GM12878 (cell line): ENCODE data around the gene TXLNA. TPM values are rescaled to one million over a fixed set of nuclear protein-coding genes. Genes with fewer than 3 reads are reported as not detected.

ENCODE experiments used
- ATAC-seq: fragments of 200-7000 bp; cut with Tn5 transposase; 3 replicates; pipeline ENCODE4 v1.9.1; 2020; ENCODE audit warnings: mild to moderate bottlenecking, moderate library complexity
- BruUV-seq: library from RNA; stranded (reverse); fragments of 400-500 nt; replicated peaks from 2 replicates; lab custom pipeline; 2021; lab: Mats Ljungman, UMichigan
- CTCF ChIA-PET: fragments of 300-600 bp; sonication (Branson Sonifier 250); formaldehyde crosslinking; extraction: SDS; loops from one replicate; lab custom pipeline; 2021; ENCODE audit warnings: inconsistent platforms; lab: Yijun Ruan, JAX
- POLR2A ChIA-PET: fragments of 350-600 bp; formaldehyde crosslinking; extraction: SDS; loops from one replicate; lab custom pipeline; 2021; ENCODE audit warnings: inconsistent platforms; lab: Charles Lee
- RAD21 ChIA-PET: fragments of 300-600 bp; sonication (Branson Sonifier 250); formaldehyde crosslinking; loops from one replicate; lab custom pipeline; 2023; ENCODE audit warnings: antibody characterized with exemption; ENCODE audit not compliant: unreplicated experiment; lab: Charles Lee
- SMC1A ChIA-PET: fragments of 300-600 bp; sonication (Branson Sonifier 250); formaldehyde crosslinking; loops from one replicate; lab custom pipeline; 2023; ENCODE audit not compliant: unreplicated experiment, uncharacterized antibody; lab: Charles Lee
- DNase-seq: peaks from one replicate; pipeline ENCODE4 v3.0.0-alpha.2; 2011; ENCODE audit warnings: low read depth, low spot score
- FAIRE-seq: peaks from 3 replicates; lab custom pipeline; 2011; peaks lifted over from hg19 to GRCh38; lab: Jason Lieb, UNC
- H2AFZ ChIP-seq: 2 replicates; pipeline ENCODE4 v1.6.0; 2011; ENCODE audit warnings: low read depth, low read length, control low read depth; ENCODE audit not compliant: control insufficient read depth
- H3K27ac ChIP-seq: 2 replicates; pipeline ENCODE4 v1.5.1; 2011; ENCODE audit warnings: control low read depth; ENCODE audit not compliant: control insufficient read depth, insufficient read depth
- H3K27me3 ChIP-seq, 2 experiments: replicated peaks in 1 of 2; 2 replicates each; pipeline versions ENCODE4 v1.6.0 to v1.6.1; 2011; ENCODE audit warnings: low read length in 1 of 2; ENCODE audit not compliant: control insufficient read depth in 2 of 2, insufficient read depth in 2 of 2
- H3K36me3 ChIP-seq, 2 experiments: 2 replicates each; pipeline ENCODE4 v1.5.1; 2011; ENCODE audit warnings: low read length in 1 of 2; ENCODE audit not compliant: control insufficient read depth in 2 of 2, insufficient read depth in 2 of 2
- H3K4me1 ChIP-seq: 2 replicates; pipeline ENCODE4 v1.6.1; 2011; ENCODE audit warnings: mild to moderate bottlenecking, low read length, moderate library complexity, mixed read lengths; ENCODE audit not compliant: control insufficient read depth, insufficient read depth
- H3K4me2 ChIP-seq: 2 replicates; pipeline ENCODE4 v1.6.0; 2011; ENCODE audit warnings: control low read depth; ENCODE audit not compliant: control insufficient read depth, insufficient read depth
- H3K4me3 ChIP-seq: fragments of 200-600 bp; sonication (generic); 2 replicates; pipeline ENCODE4 v1.5.1; 2016
- H3K79me2 ChIP-seq: 2 replicates; pipeline ENCODE4 v1.6.0; 2011; ENCODE audit warnings: low read length; ENCODE audit not compliant: control insufficient read depth, insufficient read depth
- H3K9ac ChIP-seq: 2 replicates; pipeline ENCODE4 v1.8.0; 2011; ENCODE audit warnings: low read length, control low read depth, mixed read lengths; ENCODE audit not compliant: control insufficient read depth, insufficient read depth
- H3K9me3 ChIP-seq: replicated peaks from 3 replicates; pipeline ENCODE4 v1.5.1; 2011; ENCODE audit warnings: mild to moderate bottlenecking, low read length; ENCODE audit not compliant: control insufficient read depth, insufficient read depth
- H4K20me1 ChIP-seq: 2 replicates; pipeline ENCODE4 v1.6.0; 2011; ENCODE audit not compliant: control insufficient read depth, insufficient read depth
- ASH2L ChIP-seq: fragments of 300-600, 200-600 bp; sonication (generic); IDR thresholded peaks from 2 replicates; pipeline ENCODE4 v1.6.1; 2017; ENCODE audit warnings: low read depth, mild to moderate bottlenecking, borderline replicate concordance
- EED ChIP-seq: sonication (generic); IDR thresholded peaks from 2 replicates; pipeline ENCODE4 v1.6.1; 2016; ENCODE audit warnings: antibody characterized with exemption, low read depth
- FOS ChIP-seq: IDR thresholded peaks from 3 replicates; pipeline ENCODE4 v1.6.1; 2011; ENCODE audit warnings: borderline replicate concordance; ENCODE audit not compliant: insufficient read length; ENCODE audit errors: extremely low read depth
- HDAC2 ChIP-seq: fragments of 200-600 bp; sonication (generic); IDR thresholded peaks from 2 replicates; pipeline ENCODE4 v1.6.1; 2017
- IRF5 ChIP-seq: fragments of 450-650 bp; IDR thresholded peaks from 2 replicates; pipeline ENCODE4 v1.6.1; 2017; ENCODE audit warnings: borderline replicate concordance
- KAT2A ChIP-seq: conservative IDR thresholded peaks from 2 replicates; pipeline ENCODE4 v1.6.1; 2011; ENCODE audit warnings: low read depth, low read length; ENCODE audit not compliant: control insufficient read depth
- RAD21 ChIP-seq: IDR thresholded peaks from 2 replicates; pipeline ENCODE4 v1.6.1; 2011; ENCODE audit warnings: mild to moderate bottlenecking, low read depth, low read length, moderate library complexity; ENCODE audit not compliant: insufficient read depth
- RELB ChIP-seq: fragments of 450-650 bp; IDR thresholded peaks from 2 replicates; pipeline ENCODE4 v1.6.1; 2017; ENCODE audit warnings: low read depth, mild to moderate bottlenecking, moderate library complexity
- SMC3 ChIP-seq: IDR thresholded peaks from 2 replicates; pipeline ENCODE4 v1.6.1; 2011; ENCODE audit warnings: low read length, improper control_type of control experiment, borderline replicate concordance
- TCF7 ChIP-seq: IDR thresholded peaks from 2 replicates; pipeline ENCODE4 v1.6.1; 2014; ENCODE audit warnings: antibody characterized with exemption, borderline replicate concordance
- ZBTB40 ChIP-seq: fragments of 450-650 bp; IDR thresholded peaks from 2 replicates; pipeline ENCODE4 v1.6.1; 2016; ENCODE audit warnings: mild to moderate bottlenecking, moderate library complexity, borderline replicate concordance
- ZNF207 ChIP-seq: fragments of 450-650 bp; IDR thresholded peaks from 2 replicates; pipeline ENCODE4 v1.6.1; 2014; ENCODE audit warnings: antibody characterized with exemption, mild to moderate bottlenecking, borderline replicate concordance
- ZNF217 ChIP-seq: fragments of 450-650 bp; IDR thresholded peaks from 2 replicates; pipeline ENCODE4 v1.6.1; 2017; ENCODE audit warnings: antibody characterized with exemption, mild to moderate bottlenecking
- ZNF274 ChIP-seq: IDR thresholded peaks from one replicate; pipeline ENCODE4 v1.8.0; 2011; ENCODE audit not compliant: insufficient read length, insufficient read depth
- ZZZ3 ChIP-seq: IDR thresholded peaks from 2 replicates; pipeline ENCODE4 v1.6.1; 2011; ENCODE audit warnings: low read depth; ENCODE audit not compliant: control insufficient read depth, insufficient read length
- WGBS: methylation state at CpG from one replicate; pipeline ENCODE4 v1.1.6; 2016; ENCODE audit warnings: low lambda C conversion rate; ENCODE audit not compliant: insufficient replicate concordance, insufficient coverage; ENCODE audit errors: missing lambda C conversion rate; 5-methylcytosine and 5-hydroxymethylcytosine counted together
- in situ Hi-C: fragments of 300-500 bp; cut with MboI; formaldehyde crosslinking; loops from 9 replicates; pipeline ENCODE4 v1.14.3; 2018; ENCODE audit warnings: mixed read lengths
- intact Hi-C: fragments of 100-400 bp; cut with micrococcal nuclease; formaldehyde crosslinking; loops from one replicate; pipeline ENCODE4 v1.14.2; 2022; ENCODE audit not compliant: unreplicated experiment
- polyA plus RNA-seq, 11 experiments: library from polyadenylated mRNA; depleted of rRNA in 4 of 11; unstranded in 6 of 11; stranded (reverse) in 5 of 11; fragments of >200 nt; fragmentation: Nextera tagmentation in 4 of 11; fragmentation: Illumina TruSeq in 1 of 11; extraction: Ambion mirVana in 4 of 11; extraction: Trizol in 1 of 11; gene quantifications; 1 replicate in 1 of 11; 2 replicates in 10 of 11; pipeline versions ENCODE4 v1.2.1 to v1.2.3, GENCODE V29; 2011 to 2016; ENCODE audit warnings: inconsistent platforms in 2 of 11, missing spikeins in 2 of 11, low read depth in 1 of 11
- total RNA-seq, 4 experiments: library from RNA; depleted of rRNA in 3 of 4; stranded (reverse); fragments of >200 nt in 3 of 4; fragmentation: Illumina TruSeq in 1 of 4; extraction: Trizol in 1 of 4; gene quantifications; 2 replicates each; pipeline versions ENCODE4 v1.2.1 to v1.2.3, GENCODE V29; 2013 to 2021

The TXLNA gene
- total and polyA plus RNA-seq, 10 of the 15 experiments (the other 5 are each of a cell fraction or from before 2014, with no cell fraction given) = 7.2 to 93.7 (median 47.9) TPM

DNA sequence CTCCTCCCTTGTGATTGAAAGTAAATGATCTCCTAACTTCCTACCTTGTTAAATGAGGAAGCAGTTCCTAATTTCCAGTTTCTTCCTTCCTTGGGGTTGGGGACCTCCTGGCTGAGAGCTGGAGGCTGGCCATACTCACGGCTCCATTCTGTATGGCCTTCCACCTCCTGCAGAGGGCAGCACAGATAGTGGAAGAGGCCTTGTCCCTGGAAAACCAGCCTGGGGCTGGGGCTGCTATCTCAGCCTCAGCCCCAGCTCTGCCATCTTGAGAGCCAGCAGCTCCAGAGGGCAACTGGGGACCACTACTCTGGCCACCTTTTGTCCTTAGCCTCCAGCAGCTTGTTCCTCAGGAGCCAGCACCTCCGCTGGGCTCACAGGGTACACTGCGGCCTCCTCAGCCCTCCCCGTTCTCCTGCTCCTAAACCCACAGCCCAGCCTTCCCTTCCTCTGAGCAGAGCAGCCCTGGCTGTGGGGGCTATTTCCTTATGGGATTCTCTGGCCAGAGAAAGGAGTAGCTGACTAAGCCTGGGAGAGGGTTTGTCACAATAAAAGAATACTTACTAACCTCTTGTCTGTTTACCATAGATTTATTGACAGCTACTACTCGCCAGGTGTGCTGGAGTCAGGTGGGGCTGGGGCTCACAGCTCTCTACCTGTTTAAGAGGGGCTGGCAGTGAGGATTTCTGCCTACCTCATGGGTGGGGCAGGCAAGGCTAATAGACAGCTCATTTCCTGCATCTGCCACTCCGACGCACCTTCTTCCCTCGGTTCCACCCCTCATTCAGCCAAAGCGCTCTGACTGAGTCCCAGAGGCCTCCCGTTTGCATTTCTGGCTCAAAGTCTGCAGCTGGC, 36.4 kb downstream of the TXLNA start:
- CTCF ChIA-PET = interaction anchor here (0.5 to 7.7 kb wide), 59 partner anchors 8 to 497 kb away, joined by 3 to 123 read pairs (median 6); partner anchors contain the start of genes BSDC1, CCDC28B, FAM167B and IQCC
- Histone ChIP-seq H3K9me3 (no peaks in the 10 kb centered on the region), H2AFZ (0 out of 2 replicates have a peak overlapping the region, but pooled peaks have one; percentile 8), H4K20me1 (no peaks in the 10 kb centered on the region), H3K9ac (no peak overlapping the region), H3K79me2 (no peaks in the 10 kb centered on the region), H3K4me3 (no peak overlapping the region), H3K27me3 (no peaks in the 10 kb centered on the region), H3K4me1 (no peaks in the 10 kb centered on the region), H3K27ac (no peak overlapping the region), H3K36me3 (peaks cover 0 to 10% of the 10 kb centered on the region in 2 experiments; a peak in 1 of 4 replicates), H3K4me2 (no peak overlapping the region)
- WGBS = 72% methylated on average over 10 of the region's 10 CpGs
- POLR2A ChIA-PET = interaction anchor here (0.8 to 3.0 kb wide), 7 partner anchors 15 to 179 kb away, joined by 3 to 18 read pairs (median 4); partner anchors contain the start of genes BSDC1, CCDC28B and MARCKSL1
- intact Hi-C loops (loop anchor here (1.0 kb wide), 2 partner anchors 100 to 198 kb away; no protein-coding TSS in a partner anchor), in situ Hi-C loops (no loop called here)
- RAD21 ChIA-PET = interaction anchor here (0.7 to 3.2 kb wide), 31 partner anchors 11 to 215 kb away, joined by 3 to 49 read pairs (median 6); partner anchors contain the start of genes BSDC1, FAM167B, HDAC1 and IQCC
- peak; percentile 84 for FAIRE-seq
- SMC1A ChIA-PET = interaction anchor here (0.6 to 4.6 kb wide), 33 partner anchors 10 to 234 kb away, joined by 3 to 44 read pairs (median 4); partner anchors contain the start of genes BSDC1, FAM167B, HDAC1 and IQCC
- ATAC-seq = peak; percentile 95
- DNase-seq = no peak
- BruUV-seq = no TSS peak
- TF ChIP-seq FOS (no peak), RELB (no peak), ZBTB40 (no peak), ZNF217 (no peak), ZNF207 (no peak), IRF5 (no peak), KAT2A (no peak), ASH2L (no peak), TCF7 (no peak), RAD21 (peak; percentile 82), HDAC2 (no peak), EED (no peak), ZNF274 (no peak), ZZZ3 (no peak), SMC3 (peak; percentile 88)
